ENCODE results near the gene UCK2. TPM values are rescaled to one million over a fixed set of nuclear protein-coding genes. Genes with fewer than 3 reads are reported as not detected.

UCK2 gene
- total RNA-seq, 1 donor from 2014 or later = 14.7 TPM

DNA sequence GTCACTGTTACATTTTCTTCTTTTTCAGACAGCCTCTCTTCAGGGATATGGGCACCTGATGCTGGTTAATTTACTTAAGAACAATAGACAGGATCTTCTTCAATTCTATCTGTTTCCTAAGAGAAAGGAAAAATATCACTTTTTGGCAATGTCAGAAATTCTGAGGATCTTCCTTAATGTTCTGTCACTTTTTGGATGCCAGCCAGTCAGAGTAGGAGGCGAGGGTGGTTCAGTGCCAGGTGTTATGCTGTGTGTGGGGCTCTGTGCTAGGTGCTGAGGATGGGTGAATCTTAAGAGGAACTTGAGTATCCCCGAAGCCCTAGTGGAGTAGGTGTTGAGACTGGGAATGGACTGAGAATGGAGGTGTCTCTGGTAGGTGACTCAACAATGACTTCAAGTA lies 133.5 kb downstream of the UCK2 start:
- TF ChIP-seq, protein P1, sequence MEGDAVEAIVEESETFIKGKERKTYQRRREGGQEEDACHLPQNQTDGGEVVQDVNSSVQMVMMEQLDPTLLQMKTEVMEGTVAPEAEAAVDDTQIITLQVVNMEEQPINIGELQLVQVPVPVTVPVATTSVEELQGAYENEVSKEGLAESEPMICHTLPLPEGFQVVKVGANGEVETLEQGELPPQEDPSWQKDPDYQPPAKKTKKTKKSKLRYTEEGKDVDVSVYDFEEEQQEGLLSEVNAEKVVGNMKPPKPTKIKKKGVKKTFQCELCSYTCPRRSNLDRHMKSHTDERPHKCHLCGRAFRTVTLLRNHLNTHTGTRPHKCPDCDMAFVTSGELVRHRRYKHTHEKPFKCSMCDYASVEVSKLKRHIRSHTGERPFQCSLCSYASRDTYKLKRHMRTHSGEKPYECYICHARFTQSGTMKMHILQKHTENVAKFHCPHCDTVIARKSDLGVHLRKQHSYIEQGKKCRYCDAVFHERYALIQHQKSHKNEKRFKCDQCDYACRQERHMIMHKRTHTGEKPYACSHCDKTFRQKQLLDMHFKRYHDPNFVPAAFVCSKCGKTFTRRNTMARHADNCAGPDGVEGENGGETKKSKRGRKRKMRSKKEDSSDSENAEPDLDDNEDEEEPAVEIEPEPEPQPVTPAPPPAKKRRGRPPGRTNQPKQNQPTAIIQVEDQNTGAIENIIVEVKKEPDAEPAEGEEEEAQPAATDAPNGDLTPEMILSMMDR (IDR thresholded peaks at IDR 0.05) = no peak
- H3K9me3 ChIP-seq = no peaks in the 10 kb centered on the region
- no peak overlapping the region for H3K4me3 ChIP-seq
- no peaks in the 10 kb centered on the region for H3K4me1 ChIP-seq
- H3K27me3 ChIP-seq = no peaks in the 10 kb centered on the region
- intact Hi-C loops (cut with DNase I) = no loop called here
- H3K27ac ChIP-seq = no peak overlapping the region
- DNase-seq (no peak), ATAC-seq (no peak)
- no peaks in the 10 kb centered on the region for H3K36me3 ChIP-seq

Other genes starting within 250 kb of the UCK2 start
- gene MGST3, start 196.4 kb upstream of the UCK2 start, total RNA-seq = 181 TPM
- gene ALDH9A1, start 129.1 kb upstream of the UCK2 start, total RNA-seq = 68.5 TPM
- gene TMCO1, start 58.7 kb upstream of the UCK2 start, total RNA-seq = 78.6 TPM

All from upper lobe of right lung (tissue), 1 donor.